ENCODE data around the gene C5orf47. TPM values are rescaled to one million over a fixed set of nuclear protein-coding genes. Genes with fewer than 3 reads are reported as not detected.

The C5orf47 gene
- total and polyA plus RNA-seq, 2 donors (not counting 1 experiment from before 2014, with no cell fraction given) = not detected

DNA sequence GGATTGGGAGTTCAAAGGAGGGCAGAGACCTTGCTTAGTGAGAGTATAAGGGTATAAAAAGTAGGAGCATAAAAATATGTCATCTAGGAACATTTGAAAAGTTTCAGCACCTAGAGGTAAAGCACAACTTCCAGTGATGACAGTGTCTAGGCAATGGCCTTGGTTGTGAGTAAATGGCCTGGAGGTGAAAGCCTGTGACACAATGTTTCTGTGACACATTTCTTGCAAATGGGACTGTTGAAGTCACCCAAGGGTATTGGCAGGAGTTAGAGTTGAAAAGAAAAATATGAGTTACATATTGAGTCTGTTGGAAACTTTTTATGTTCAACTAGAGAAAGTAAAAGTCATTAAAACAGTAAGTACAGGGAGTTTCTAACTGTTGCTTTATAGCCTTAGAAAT is 14.8 kb downstream of the C5orf47 start:
- H3K4me1 Mint-ChIP-seq = no peaks in the 10 kb centered on the region
- no peak overlapping the region for H3K27ac Mint-ChIP-seq
- no peak overlapping the region for H3K4me3 Mint-ChIP-seq
- Histone ChIP-seq H3K4me1 (ENCODE audit: control insufficient read depth in 2 of 2, insufficient read depth in 2 of 2, low read length in 2 of 2) (no peaks in the 10 kb centered on the region), H3K27me3 (replicated peaks in 1 of 4; ENCODE audit: control extremely low read depth in 1 of 4, control insufficient read depth in 3 of 4, insufficient read depth in 4 of 4, low read length in 3 of 4) (no peaks in the 10 kb centered on the region), H3K9ac (ENCODE audit: low read length) (no peak overlapping the region), H3K4me3 (ENCODE audit: control extremely low read depth in 1 of 5, extremely low read depth in 1 of 5, insufficient read depth in 1 of 5, low read depth in 2 of 5, low read length in 4 of 5) (no peak overlapping the region), H2AFZ (ENCODE audit: insufficient read depth, low read depth, low read length, poor library complexity, severe bottlenecking) (no peak overlapping the region), H3K9me3 (ENCODE audit: control extremely low read depth in 1 of 3, control insufficient read depth in 2 of 3, insufficient read depth in 1 of 3, low read length in 2 of 3) (no peaks in the 10 kb centered on the region), H3K27ac (ENCODE audit: low read length in 2 of 2) (no peak overlapping the region), H3K79me2 (ENCODE audit: control insufficient read depth, insufficient read depth, low read length) (no peaks in the 10 kb centered on the region), H4K20me1 (ENCODE audit: control insufficient read depth, insufficient read depth, low read length, poor library complexity, severe bottlenecking) (no peaks in the 10 kb centered on the region), H3K36me3 (replicated peaks in 1 of 2; ENCODE audit: control extremely low read depth in 1 of 2, control insufficient read depth in 1 of 2, extremely low read depth in 1 of 2, insufficient read depth in 2 of 2, low read length in 1 of 2) (no peaks in the 10 kb centered on the region), H3K4me2 (replicated peaks; ENCODE audit: low read depth, low read length, poor library complexity, severe bottlenecking) (no peak overlapping the region)
- ATAC-seq (ENCODE audit: low read depth) (no peak), DNase-seq (no peak)
- intact Hi-C loops (cut with micrococcal nuclease) = no loop called here
- no peaks in the 10 kb centered on the region for H3K9me3 Mint-ChIP-seq (ENCODE audit: insufficient read depth)
- TF ChIP-seq, protein P1, sequence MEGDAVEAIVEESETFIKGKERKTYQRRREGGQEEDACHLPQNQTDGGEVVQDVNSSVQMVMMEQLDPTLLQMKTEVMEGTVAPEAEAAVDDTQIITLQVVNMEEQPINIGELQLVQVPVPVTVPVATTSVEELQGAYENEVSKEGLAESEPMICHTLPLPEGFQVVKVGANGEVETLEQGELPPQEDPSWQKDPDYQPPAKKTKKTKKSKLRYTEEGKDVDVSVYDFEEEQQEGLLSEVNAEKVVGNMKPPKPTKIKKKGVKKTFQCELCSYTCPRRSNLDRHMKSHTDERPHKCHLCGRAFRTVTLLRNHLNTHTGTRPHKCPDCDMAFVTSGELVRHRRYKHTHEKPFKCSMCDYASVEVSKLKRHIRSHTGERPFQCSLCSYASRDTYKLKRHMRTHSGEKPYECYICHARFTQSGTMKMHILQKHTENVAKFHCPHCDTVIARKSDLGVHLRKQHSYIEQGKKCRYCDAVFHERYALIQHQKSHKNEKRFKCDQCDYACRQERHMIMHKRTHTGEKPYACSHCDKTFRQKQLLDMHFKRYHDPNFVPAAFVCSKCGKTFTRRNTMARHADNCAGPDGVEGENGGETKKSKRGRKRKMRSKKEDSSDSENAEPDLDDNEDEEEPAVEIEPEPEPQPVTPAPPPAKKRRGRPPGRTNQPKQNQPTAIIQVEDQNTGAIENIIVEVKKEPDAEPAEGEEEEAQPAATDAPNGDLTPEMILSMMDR (IDR thresholded peaks at IDR 0.05) = no peak
- TF ChIP-seq EZH2 (IDR thresholded peaks at IDR 0.05; ENCODE audit: borderline replicate concordance, insufficient read depth, low read depth, low read length, poor library complexity, severe bottlenecking) = no peak
- ChIA-PET POLR2A (no interaction called here), CTCF (no interaction called here)
- peaks cover 30% of the 10 kb centered on the region for H3K27me3 Mint-ChIP-seq

DNA sequence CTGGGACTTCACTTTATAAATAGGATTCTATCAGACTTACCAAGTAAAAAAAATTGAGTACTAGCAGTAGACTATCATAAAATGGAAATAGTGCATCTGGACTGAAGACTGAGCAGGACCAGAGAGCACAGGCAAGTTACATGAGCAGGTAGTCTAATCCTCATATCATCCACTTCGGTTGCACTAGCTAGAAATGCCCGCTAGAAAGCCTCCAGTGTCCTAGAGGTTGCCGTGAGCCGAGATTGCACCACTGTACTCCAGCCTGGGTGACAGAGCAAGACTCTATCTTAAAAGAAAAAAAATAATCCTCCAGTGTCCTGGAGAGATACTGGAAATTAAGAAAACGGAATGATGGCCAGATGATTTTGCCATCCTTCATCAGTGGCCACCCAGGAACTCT is 20.0 kb downstream of the C5orf47 start:
- H3K27me3 ChIP-seq (replicated peaks in 1 of 4; ENCODE audit: control extremely low read depth in 1 of 4, control insufficient read depth in 3 of 4, insufficient read depth in 4 of 4, low read length in 3 of 4) = no peaks in the 10 kb centered on the region
- DNase-seq (no peak), ATAC-seq (ENCODE audit: low read depth) (no peak)
- H3K9me3 ChIP-seq (ENCODE audit: control extremely low read depth in 1 of 3, control insufficient read depth in 2 of 3, insufficient read depth in 1 of 3, low read length in 2 of 3) = no peaks in the 10 kb centered on the region
- no peaks in the 10 kb centered on the region for H3K36me3 ChIP-seq (replicated peaks in 1 of 2; ENCODE audit: control extremely low read depth in 1 of 2, control insufficient read depth in 1 of 2, extremely low read depth in 1 of 2, insufficient read depth in 2 of 2, low read length in 1 of 2)
- H4K20me1 ChIP-seq (ENCODE audit: control insufficient read depth, insufficient read depth, low read length, poor library complexity, severe bottlenecking) = no peaks in the 10 kb centered on the region
- H3K27ac ChIP-seq (ENCODE audit: low read length in 2 of 2) = no peak overlapping the region
- intact Hi-C loops (cut with micrococcal nuclease) = no loop called here
- TF ChIP-seq EZH2 (IDR thresholded peaks at IDR 0.05; ENCODE audit: borderline replicate concordance, insufficient read depth, low read depth, low read length, poor library complexity, severe bottlenecking) = no peak
- TF ChIP-seq, protein P1 (IDR thresholded peaks at IDR 0.05) = no peak
- H3K4me2 ChIP-seq (replicated peaks; ENCODE audit: low read depth, low read length, poor library complexity, severe bottlenecking) = no peak overlapping the region
- no peaks in the 10 kb centered on the region for H3K9me3 Mint-ChIP-seq (ENCODE audit: insufficient read depth)
- no peak overlapping the region for H2AFZ ChIP-seq (ENCODE audit: insufficient read depth, low read depth, low read length, poor library complexity, severe bottlenecking)
- no peaks in the 10 kb centered on the region for H3K4me1 ChIP-seq (ENCODE audit: control insufficient read depth in 2 of 2, insufficient read depth in 2 of 2, low read length in 2 of 2)
- ChIA-PET CTCF (no interaction called here), POLR2A (no interaction called here)
- H3K4me1 Mint-ChIP-seq = no peaks in the 10 kb centered on the region
- H3K27me3 Mint-ChIP-seq = peaks cover 24% of the 10 kb centered on the region
- WGBS (ENCODE audit: insufficient coverage) = 100% methylated on average over 1 of the region's 5 CpGs
- no peak overlapping the region for H3K4me3 ChIP-seq (ENCODE audit: control extremely low read depth in 1 of 5, extremely low read depth in 1 of 5, insufficient read depth in 1 of 5, low read depth in 2 of 5, low read length in 4 of 5)
- no peak overlapping the region for H3K9ac ChIP-seq (ENCODE audit: low read length)
- no peaks in the 10 kb centered on the region for H3K79me2 ChIP-seq (ENCODE audit: control insufficient read depth, insufficient read depth, low read length)
- no peak overlapping the region for H3K27ac Mint-ChIP-seq
- H3K4me3 Mint-ChIP-seq = no peak overlapping the region
